Kidney (tissue), 14 donors: ENCODE measurements around the gene MUC7. TPM values are rescaled to one million over a fixed set of nuclear protein-coding genes. Genes with fewer than 3 reads are reported as not detected.

Source experiments
- DNase-seq, 5 donors: peaks; one replicate each; pipeline ENCODE4 v3.0.0-alpha.2; 2013 to 2020
- FAIRE-seq: peaks from 2 replicates; lab custom pipeline; 2012; peaks lifted over from hg19 to GRCh38; lab: Jason Lieb, UNC
- H3K27ac ChIP-seq, 2 donors: one replicate each; pipeline ENCODE4 v1.7.0; 2013; ENCODE audit warnings: low read depth in 2 of 2, low read length in 2 of 2, inconsistent platforms in 1 of 2
- H3K27me3 ChIP-seq: one replicate; pipeline ENCODE4 v1.7.1; 2013; ENCODE audit warnings: low read length, inconsistent platforms; ENCODE audit not compliant: control insufficient read depth, insufficient read depth
- H3K36me3 ChIP-seq, 3 donors: one replicate each; pipeline versions ENCODE4 v1.7.0 to v1.7.1; 2013; ENCODE audit warnings: low read length in 3 of 3, control low read depth in 1 of 3, inconsistent platforms in 1 of 3; ENCODE audit not compliant: insufficient read depth in 3 of 3, control insufficient read depth in 2 of 3
- H3K4me1 ChIP-seq, 3 donors: one replicate each; pipeline versions ENCODE4 v1.7.0 to v1.7.1; 2013; ENCODE audit warnings: low read length in 3 of 3, inconsistent platforms in 1 of 3, low read depth in 1 of 3; ENCODE audit not compliant: control insufficient read depth in 2 of 3, insufficient read depth in 2 of 3
- H3K4me3 ChIP-seq, 3 donors: one replicate each; pipeline versions ENCODE4 v1.7.0 to v1.8.1; 2013; ENCODE audit warnings: low read length in 3 of 3, control low read depth in 1 of 3, inconsistent platforms in 1 of 3
- H3K9ac ChIP-seq, 3 donors: one replicate each; pipeline versions ENCODE4 v1.7.0 to v1.7.1; 2013; ENCODE audit warnings: low read length in 3 of 3, control low read depth in 1 of 3, inconsistent platforms in 1 of 3
- H3K9me3 ChIP-seq, 3 donors: one replicate each; pipeline versions ENCODE4 v1.7.0 to v1.7.1; 2013; ENCODE audit warnings: low read length in 3 of 3, control low read depth in 1 of 3, inconsistent platforms in 1 of 3; ENCODE audit not compliant: control insufficient read depth in 2 of 3, insufficient read depth in 1 of 3
- intact Hi-C: fragments of 100-400 bp; cut with DNase I; formaldehyde crosslinking; loops from one replicate; pipeline ENCODE4 v1.11.1; 2022
- polyA plus RNA-seq: library from polyadenylated mRNA; stranded (reverse); fragments of 350-450 nt; fragmentation: Illumina TruSeq; extraction: RNeasy Lipid Tissue Mini Kit (QIAGEN cat#74804); gene quantifications from one replicate; pipeline ENCODE4 v1.2.3, GENCODE V29; 2014; ENCODE audit warnings: low read depth, low replicate concordance; ENCODE audit not compliant: insufficient read depth
- total RNA-seq: library from RNA; stranded (reverse); fragmentation: NEBNext Ultra II Directional; extraction: Animal tissue kit (Norgen Biotek cat#: 25700); gene quantifications from one replicate; pipeline ENCODE4 v1.2.1, GENCODE V29; 2021
- TF ChIP-seq, protein P1 (sequence below): IDR thresholded peaks from 3 replicates; pipeline ENCODE4 v1.5.1; 2012; ENCODE audit warnings: mild to moderate bottlenecking, moderate library complexity, borderline replicate concordance; ENCODE audit not compliant: insufficient read depth; ENCODE audit errors: extremely low read depth
- donor health status: control.
- donor health status: control.
- donor health status: control.
- donor health status: control.
- donor health status: control.
- donor health status: DM: yes; HTN: yes; CAD: no.
- donor health status: Normal renal cell carcinoma (clear cell type).

Gene MUC7
- total and polyA plus RNA-seq, 2 donors from 2014 or later: not detected

DNA sequence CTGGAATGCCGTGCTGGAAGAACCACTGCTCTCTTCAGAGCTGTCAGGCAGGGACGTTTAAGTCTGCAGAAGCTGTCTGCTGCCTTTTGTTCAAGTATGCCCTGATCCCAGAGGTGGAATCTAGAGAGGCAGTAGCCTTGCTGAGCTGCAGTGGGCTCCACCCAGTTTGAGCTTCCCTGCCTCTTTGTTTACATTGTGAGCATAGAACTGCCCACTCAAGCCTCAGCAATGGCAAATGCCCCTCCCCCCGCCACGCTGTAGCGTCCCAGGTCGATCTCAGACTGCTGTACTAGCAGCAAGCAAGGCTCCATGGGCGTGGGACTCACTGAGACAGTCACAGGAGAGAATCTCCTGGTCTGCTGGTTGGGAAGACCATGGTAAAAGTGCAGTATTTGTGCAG is 34.8 kb upstream of the MUC7 start:
- intact Hi-C loops: no loop called here
- no peaks in the 10 kb centered on the region for H3K36me3 ChIP-seq
- no peak overlapping the region for H3K4me3 ChIP-seq
- H3K27me3 ChIP-seq: no peaks in the 10 kb centered on the region
- TF ChIP-seq, protein P1, sequence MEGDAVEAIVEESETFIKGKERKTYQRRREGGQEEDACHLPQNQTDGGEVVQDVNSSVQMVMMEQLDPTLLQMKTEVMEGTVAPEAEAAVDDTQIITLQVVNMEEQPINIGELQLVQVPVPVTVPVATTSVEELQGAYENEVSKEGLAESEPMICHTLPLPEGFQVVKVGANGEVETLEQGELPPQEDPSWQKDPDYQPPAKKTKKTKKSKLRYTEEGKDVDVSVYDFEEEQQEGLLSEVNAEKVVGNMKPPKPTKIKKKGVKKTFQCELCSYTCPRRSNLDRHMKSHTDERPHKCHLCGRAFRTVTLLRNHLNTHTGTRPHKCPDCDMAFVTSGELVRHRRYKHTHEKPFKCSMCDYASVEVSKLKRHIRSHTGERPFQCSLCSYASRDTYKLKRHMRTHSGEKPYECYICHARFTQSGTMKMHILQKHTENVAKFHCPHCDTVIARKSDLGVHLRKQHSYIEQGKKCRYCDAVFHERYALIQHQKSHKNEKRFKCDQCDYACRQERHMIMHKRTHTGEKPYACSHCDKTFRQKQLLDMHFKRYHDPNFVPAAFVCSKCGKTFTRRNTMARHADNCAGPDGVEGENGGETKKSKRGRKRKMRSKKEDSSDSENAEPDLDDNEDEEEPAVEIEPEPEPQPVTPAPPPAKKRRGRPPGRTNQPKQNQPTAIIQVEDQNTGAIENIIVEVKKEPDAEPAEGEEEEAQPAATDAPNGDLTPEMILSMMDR: no peak
- H3K27ac ChIP-seq: no peak overlapping the region
- FAIRE-seq (no peak), DNase-seq (no peak)
- no peaks in the 10 kb centered on the region for H3K4me1 ChIP-seq
- no peak overlapping the region for H3K9ac ChIP-seq
- no peaks in the 10 kb centered on the region for H3K9me3 ChIP-seq

DNA sequence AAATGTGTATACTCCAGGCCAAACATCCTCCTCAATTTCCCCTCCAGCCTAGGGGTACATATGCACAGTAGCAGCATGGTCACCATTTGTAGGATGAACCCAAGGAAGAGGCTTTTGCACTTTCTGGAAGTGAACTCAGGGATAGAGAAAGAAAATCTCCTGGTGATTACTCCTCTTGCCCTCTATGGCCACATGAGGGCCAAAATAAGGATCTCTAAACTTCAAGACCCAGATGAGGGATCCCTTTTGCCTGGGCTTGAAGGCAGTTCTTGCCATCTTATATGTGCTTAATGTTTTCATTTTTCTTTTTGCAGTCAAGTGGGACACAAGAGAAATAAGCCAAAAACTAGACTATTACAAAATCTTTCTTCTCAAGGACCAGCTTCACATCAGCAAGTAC is 29.5 kb upstream of the MUC7 start:
- Histone ChIP-seq H3K9ac (no peak overlapping the region), H3K9me3 (no peaks in the 10 kb centered on the region), H3K27me3 (no peaks in the 10 kb centered on the region), H3K36me3 (no peaks in the 10 kb centered on the region), H3K4me1 (no peaks in the 10 kb centered on the region), H3K4me3 (no peak overlapping the region), H3K27ac (no peak overlapping the region)
- DNase-seq (no peak), FAIRE-seq (no peak)
- TF ChIP-seq, protein P1: no peak
- intact Hi-C loops: no loop called here

- H3K36me3 ChIP-seq: no peaks in the 10 kb centered on the region
- H3K27me3 ChIP-seq: no peaks in the 10 kb centered on the region
- DNase-seq: no peak
- H3K4me1 ChIP-seq: no peaks in the 10 kb centered on the region
- no peak overlapping the region for H3K9ac ChIP-seq
- H3K9me3 ChIP-seq: no peaks in the 10 kb centered on the region
- intact Hi-C loops: no loop called here
- H3K4me3 ChIP-seq: no peak overlapping the region
- TF ChIP-seq, protein P1: no peak
- no peak overlapping the region for H3K27ac ChIP-seq
- no peak for FAIRE-seq
Measured at GRCh38 chr4:70443329-70443728, 28.7 kb upstream of the MUC7 start.

DNA sequence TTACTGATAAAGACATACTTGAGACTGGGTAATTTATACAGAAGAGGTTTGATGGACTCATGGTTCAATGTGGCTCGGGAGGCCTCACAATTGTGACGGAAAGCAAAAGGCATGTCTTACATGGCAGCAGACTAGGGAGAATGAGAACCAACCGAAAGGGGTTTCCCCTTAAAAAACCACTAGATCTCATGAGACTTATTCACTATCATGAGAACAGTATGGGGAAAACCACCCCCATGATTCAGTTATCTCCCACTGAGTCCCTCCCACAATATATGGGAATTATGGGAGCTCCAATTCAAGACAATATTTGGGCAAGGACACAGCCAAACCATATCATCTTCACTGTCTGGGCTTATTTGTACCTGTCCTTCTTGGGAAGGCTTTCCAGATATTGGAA is 22.8 kb upstream of the MUC7 start:
- no peak for FAIRE-seq
- TF ChIP-seq, protein P1: no peak

More for the DNA sequence above, 22.8 kb upstream of the MUC7 start:
- no peaks in the 10 kb centered on the region for H3K36me3 ChIP-seq
- no peak for DNase-seq
- H3K9ac ChIP-seq: no peak overlapping the region
- intact Hi-C loops: no loop called here
- H3K4me3 ChIP-seq: no peak overlapping the region
- H3K4me1 ChIP-seq: no peaks in the 10 kb centered on the region
- no peak overlapping the region for H3K27ac ChIP-seq
- no peaks in the 10 kb centered on the region for H3K9me3 ChIP-seq
- H3K27me3 ChIP-seq: no peaks in the 10 kb centered on the region
